GM19467 (cell line): Measurements from ENCODE around the gene SLC37A2.

Source experiments
- ATAC-seq: cut with Tn5 transposase; IDR thresholded peaks from one replicate; pipeline ENCODE4 v1.9.1; 2021; ENCODE audit warnings: mild to moderate bottlenecking, moderate library complexity; ENCODE audit not compliant: unreplicated experiment

Gene SLC37A2

GRCh38 chr11:125102510-125102909 lies 39.4 kb downstream of the SLC37A2 start:
- no peak for ATAC-seq

DNA sequence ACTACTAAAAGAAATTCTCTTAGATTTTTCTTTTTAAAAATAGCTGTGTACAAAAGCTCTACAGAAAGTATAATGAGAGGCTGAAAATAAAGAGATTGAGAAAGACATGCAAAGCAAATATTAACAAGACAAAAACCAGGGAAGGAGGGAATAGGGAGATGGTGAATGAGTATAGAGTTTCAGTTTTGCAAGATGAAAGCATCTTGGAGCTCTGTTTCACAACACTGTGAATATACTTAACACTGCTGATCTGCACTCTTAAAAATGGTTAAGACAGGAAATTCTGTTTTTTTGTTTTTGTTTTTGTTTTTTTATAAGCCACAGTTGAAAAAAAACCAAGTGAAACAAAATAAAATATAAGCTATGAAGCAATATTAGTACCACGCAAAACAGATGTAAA lies 42.8 kb downstream of the SLC37A2 start:
- no peak for ATAC-seq

GRCh38 chr11:125108469-125108868 lies 45.4 kb downstream of the SLC37A2 start:
- no peak for ATAC-seq

DNA sequence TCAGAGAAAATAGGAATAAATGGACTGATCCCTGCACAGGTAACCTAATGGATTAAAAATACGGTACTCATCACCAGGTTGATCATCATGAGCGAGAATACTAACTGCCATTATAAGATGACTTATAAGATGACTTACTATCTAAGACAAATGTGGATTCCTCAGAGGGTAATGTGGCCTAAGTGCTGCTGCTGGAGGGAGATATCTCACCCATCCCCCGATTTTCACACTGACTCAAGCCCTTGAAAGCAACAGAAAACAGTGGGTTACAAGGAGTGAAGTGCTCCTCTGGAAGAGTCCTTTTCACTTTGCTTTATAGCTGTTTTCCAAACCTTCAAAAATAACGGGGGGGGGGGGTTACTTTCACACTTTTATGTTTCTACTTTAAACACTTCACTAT lies 47.4 kb downstream of the SLC37A2 start:
- no peak for ATAC-seq

DNA sequence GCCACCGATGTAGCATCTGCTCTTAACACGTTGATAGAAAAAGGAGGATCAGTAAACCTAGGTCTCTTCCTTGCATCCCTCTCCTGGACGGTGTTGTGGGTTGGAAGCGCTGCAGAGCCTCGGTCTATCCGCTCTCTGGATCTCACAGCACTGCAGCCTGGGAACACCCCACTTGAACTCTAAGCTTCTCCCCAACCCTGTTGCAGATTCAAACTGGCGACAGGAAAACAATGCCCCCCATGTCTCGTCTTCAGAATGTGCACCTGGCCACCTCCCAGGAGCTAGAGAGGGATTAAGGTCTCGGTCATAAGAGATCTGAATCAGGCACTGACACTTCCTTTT lies 47.9 kb downstream of the SLC37A2 start:
- ATAC-seq = no peak

DNA sequence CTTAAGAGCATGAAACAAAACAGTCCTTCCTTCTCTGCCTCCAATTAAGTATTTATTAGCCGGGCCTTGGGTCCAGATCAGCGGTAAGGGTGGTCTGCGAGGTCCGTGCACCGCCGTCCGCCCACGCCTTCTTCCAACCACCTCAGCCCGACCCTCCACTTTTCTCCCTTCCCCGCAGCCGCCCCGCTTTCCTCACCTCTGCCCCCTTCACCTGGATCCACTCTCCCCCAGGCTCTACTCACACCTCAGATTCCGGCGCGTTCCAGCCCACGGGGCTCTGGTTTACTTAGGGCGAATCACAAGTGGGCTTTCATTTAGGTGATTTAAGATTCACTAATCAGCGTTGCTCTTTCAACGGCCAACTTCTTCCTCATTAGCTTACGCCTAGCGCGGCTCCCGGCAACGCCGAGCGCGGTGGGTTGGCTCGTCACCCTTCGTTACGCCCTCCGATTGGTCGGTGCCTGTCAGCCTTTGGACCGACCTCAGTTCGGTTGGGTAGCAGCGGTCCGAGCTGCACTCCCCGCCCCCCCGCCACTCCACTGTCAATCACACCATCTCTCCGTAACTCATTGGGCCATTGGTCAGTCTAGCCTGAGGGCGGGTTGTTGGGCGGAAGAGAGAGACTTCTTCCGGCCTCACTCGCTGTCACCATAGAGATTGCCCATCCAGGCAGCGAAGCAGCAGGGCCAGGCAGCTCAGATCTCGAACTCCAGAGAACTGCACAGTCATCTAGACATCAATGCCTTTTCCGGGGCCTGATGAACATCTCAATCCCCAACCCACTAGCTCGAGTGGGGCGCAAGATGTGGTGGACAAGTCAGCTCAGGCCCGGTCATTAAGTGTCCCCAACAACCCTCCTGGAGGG lies 48.5 kb downstream of the SLC37A2 start, which contains the start of gene TMEM218:
Gene TMEM218 (minus strand): TSS at position 284 of the 865 bp plus-strand sequence. CDS start 9,385 bp downstream, outside the sequence.
- ATAC-seq = peak; percentile 99

DNA sequence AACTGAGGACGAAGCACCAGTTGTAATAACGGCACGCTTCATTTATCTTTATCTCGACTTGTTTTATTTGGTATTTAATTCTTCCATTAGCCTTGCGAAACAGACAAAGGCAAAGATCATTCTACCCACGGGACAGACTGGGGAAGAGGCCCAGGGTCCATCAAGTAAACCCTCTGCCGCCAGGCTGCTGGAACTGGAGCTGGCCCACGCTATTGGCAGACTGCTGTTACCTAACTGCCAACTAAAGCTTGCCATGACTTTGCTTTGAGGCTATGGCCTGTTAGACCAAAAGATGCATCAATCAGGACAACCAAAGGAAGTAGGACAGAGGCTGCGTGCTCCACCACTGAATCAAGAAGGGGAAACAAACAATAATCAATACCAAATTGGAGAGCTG lies 49.1 kb downstream of the SLC37A2 start:
- ATAC-seq = no peak

GRCh38 chr11:125114518-125114917 lies 51.4 kb downstream of the SLC37A2 start:
- ATAC-seq = no peak

DNA sequence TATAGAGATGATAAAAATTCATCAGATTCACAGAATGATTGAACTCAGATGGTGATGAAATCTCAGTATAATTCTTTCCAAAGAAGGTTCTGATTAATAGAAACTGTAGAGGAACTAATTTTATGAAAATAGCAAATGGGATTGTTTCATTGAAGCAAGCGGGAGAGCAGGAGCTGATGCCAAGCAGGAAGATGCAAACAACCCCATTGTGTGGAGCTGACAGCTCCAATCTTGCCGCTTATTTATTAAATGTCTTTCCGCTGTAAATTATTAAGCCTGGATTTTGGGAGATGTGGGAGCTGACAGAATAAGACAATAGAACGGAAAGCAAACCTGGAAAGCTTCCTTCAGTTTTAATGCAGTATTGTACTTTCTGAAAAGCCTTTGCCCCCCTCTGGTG lies 54.3 kb downstream of the SLC37A2 start:
- ATAC-seq = no peak

- ATAC-seq = no peak
Observed at GRCh38 chr11:125123194-125123946, 60.3 kb downstream of the SLC37A2 start.

DNA sequence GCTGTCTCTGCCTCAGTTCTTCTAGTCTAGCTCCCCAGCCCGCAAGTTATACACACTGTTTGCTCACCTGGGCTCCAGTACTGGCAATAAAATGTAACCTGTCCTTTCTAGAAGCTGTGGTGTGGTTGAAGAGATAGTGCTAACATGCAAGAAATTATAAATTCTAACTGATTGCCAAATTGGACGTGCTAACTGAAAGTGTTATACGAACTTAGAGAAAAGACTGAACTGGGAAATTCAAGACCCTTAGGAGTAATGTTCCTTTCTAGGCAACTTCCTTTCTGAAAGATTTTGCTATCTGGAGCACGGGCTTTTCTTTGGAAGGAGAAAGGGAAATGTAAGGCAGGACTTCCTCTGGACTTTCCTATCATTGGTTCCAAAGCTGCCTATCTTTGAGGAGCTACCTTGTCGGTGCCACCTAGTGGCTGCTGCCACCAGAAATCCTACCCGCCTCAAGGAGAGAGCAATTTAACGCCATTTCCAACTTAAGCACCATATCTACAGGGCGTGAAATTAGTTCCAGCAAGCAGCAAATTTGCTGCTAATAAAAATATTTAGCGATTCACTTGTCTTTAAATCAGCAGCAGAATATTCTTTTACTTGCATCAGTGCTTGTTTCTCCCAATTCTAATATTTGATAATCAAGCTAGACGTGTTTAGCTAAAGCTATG lies 61.0 kb downstream of the SLC37A2 start:
- peak; percentile 89 for ATAC-seq

DNA sequence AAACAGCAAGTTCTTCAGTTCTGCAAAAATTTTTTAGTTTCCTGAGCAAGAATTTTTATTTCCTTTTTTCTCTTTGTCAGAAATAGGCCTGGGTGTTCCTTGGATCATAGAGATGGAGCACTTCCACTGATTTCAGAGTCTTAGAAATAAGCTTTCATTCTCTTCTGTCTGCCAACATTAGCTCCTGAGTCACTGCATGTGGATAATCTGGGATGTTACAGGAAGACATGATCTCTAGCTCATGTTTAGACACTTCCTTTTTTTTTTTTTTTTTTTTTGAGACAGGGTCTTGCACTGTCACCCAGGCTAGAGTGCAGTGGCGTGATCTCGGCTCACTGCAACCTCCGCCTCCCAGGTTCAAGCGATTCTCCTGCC lies 61.5 kb downstream of the SLC37A2 start:
- no peak for ATAC-seq

DNA sequence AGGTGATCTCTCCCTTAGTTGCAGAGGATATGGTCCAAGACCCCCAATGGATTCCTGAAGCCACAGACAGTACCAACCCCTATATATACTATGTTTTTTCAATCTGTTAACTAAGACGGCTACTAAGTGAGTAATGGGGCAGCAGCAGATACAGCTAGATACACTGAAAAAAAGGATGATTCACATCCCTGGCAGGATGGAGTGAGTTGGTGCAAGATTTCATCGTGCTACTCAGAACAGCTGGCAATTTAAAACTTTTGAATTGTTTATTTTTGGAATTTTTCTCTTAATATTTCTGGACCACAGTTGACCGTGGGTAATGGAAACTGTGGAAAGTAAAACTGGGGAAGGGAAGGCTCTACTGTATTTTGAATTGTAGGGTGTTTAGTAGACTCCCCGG lies 65.3 kb downstream of the SLC37A2 start:
- ATAC-seq = no peak

DNA sequence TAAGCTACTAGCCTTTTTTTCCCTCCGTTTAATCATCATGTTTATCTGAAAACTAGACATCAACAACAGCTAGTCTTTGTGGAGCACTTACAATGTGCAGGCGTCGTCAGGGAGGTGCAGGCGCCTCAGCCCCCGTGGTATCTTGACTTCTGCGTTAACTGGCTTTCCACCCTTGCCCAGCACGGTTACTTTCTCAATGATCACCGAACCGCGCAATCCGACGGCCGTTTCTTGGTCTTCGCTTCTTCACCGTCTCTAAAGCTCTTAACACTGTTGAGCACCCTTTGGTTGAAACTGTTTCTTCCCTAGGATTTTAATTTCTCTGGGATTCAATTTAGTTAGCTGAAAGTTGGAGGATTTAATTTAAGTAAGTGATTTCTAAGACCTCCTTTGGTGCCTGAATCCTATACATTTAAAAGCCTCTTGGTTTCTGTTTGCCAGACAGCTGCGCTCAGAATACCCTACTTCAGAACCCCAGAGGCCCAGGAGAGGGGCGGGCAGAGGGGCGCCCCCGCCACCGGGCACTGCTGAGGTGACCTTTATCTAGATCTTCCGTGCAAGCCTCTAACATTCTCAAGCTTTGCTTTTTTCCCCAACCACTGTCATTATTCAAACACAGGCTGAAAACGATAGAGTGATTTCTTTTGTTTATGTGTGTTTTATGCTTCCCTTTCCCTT lies 66.3 kb downstream of the SLC37A2 start:
- ATAC-seq = no peak

DNA sequence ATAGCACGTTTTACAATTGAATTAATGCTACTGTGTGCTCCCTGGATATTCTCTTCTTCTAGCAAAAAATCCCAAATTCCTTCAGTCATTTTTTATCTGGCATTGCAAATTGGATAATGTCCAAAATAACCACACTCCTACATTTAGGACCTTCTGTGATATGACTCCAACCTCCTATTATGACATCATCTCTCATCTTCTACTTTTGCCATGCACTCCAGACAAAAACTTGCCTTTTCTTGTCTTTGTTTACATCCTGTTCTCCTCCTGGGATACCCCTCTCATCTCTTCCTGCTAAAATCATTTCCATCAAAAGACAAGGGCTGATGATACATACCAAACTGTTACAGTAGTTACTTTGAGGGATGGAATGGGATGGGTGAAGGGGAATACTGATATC lies 69.0 kb downstream of the SLC37A2 start:
- ATAC-seq = no peak

GRCh38 chr11:125132596-125132995 lies 69.5 kb downstream of the SLC37A2 start:
- ATAC-seq = no peak

GRCh38 chr11:125136001-125136400 lies 72.9 kb downstream of the SLC37A2 start:
- ATAC-seq = no peak

DNA sequence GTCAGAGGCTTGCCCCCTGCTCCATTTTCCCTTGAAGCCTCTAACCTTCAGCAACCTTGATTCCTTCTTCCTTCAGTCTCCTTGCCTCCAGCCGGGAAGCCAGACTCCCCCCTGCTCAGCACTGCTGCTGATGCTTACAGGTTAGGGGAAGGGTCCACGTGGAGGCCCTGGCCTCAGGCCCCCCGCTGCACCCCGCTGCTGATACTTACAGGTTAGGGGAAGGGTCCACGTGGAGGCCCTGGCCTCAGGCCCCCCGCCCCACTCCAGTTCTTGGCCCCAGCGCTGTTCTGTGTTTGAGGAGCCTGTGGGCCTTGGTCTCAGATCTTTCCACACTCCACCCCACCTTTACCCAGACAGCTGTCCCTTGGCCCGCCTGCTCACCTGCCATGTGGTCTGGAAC lies 75.9 kb downstream of the SLC37A2 start:
- ATAC-seq = no peak

GRCh38 chr11:125139778-125140177 lies 76.7 kb downstream of the SLC37A2 start:
- ATAC-seq = no peak
